Adipocyte (in vitro differentiated cells): ENCODE data around the gene ADCY5.

Experiments
- DNase-seq: peaks from one replicate; pipeline ENCODE4 v3.0.0-alpha.2; 2015; ENCODE audit warnings: low read depth
- H3K27me3 ChIP-seq: replicated peaks from 2 replicates; pipeline ENCODE4 v1.7.0; 2013; ENCODE audit warnings: mild to moderate bottlenecking, low read length, moderate library complexity; ENCODE audit not compliant: control insufficient read depth, insufficient read depth
- H3K36me3 ChIP-seq: 2 replicates; pipeline ENCODE4 v1.7.0; 2013; ENCODE audit warnings: low read length, mild to moderate bottlenecking, moderate library complexity; ENCODE audit not compliant: control insufficient read depth, insufficient read depth, severe bottlenecking
- H3K4me1 ChIP-seq: 2 replicates; pipeline ENCODE4 v1.7.0; 2013; ENCODE audit warnings: mild to moderate bottlenecking, low read length, moderate library complexity; ENCODE audit not compliant: control insufficient read depth, insufficient read depth
- H3K4me3 ChIP-seq: 2 replicates; pipeline ENCODE4 v1.7.0; 2013; ENCODE audit warnings: mild to moderate bottlenecking, low read length, moderate library complexity
- H3K9ac ChIP-seq: 2 replicates; pipeline ENCODE4 v1.7.0; 2013; ENCODE audit warnings: mild to moderate bottlenecking, low read length, moderate library complexity
- H3K9me3 ChIP-seq: 2 replicates; pipeline ENCODE4 v1.7.0; 2013; ENCODE audit warnings: mild to moderate bottlenecking, low read length, moderate library complexity; ENCODE audit not compliant: control insufficient read depth

Gene ADCY5

DNA sequence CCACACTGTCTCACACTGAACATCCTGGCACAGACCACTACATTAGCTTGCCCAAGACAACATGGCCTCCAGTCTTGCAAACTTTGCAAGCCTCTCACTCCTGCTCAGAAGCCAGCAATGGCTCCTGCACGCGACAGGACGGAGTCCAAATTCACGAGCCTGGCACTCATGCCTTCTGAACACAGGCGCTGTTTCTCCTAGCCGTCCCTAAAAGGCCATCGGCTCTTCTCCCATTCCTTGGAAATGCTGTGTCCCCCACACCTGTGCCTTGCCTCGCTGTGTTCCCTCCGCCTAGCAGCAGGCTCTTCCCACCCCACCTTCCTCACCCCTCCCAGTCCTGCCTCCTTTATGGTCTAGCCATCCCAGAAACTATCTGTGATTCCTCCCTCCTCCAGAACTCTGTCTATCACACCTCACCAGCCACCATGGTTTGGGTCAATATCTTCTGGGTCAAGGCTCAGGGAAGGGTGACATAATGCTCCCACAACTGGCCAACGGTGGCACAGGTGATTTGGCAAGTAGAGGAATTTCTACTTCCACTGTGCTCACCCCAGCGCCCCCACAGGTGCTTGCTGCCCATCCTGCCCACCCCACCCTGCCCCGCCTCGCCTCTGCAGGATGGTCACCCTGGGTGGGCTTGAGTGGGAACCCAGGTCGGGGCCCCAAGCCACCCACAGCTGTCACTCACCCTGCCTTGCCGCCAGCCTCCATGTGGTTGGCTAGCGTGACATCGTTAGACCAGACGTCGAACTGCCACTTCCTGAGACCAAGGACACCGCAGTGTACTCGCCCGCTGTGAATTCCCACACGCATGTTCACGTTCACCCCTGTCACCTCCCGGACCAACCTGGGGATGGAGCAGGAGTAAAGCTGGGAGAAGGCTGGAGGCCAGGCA, 120.7 kb downstream of the ADCY5 start:
- peaks cover 12% of the 10 kb centered on the region for H3K4me1 ChIP-seq
- H3K9me3 ChIP-seq, result peaks cover 4% of the 10 kb centered on the region
- peaks cover 78% of the 10 kb centered on the region for H3K27me3 ChIP-seq
- no peak overlapping the region for H3K4me3 ChIP-seq
- no peak for DNase-seq
- no peak overlapping the region for H3K9ac ChIP-seq
- H3K36me3 ChIP-seq, result no peaks in the 10 kb centered on the region

DNA sequence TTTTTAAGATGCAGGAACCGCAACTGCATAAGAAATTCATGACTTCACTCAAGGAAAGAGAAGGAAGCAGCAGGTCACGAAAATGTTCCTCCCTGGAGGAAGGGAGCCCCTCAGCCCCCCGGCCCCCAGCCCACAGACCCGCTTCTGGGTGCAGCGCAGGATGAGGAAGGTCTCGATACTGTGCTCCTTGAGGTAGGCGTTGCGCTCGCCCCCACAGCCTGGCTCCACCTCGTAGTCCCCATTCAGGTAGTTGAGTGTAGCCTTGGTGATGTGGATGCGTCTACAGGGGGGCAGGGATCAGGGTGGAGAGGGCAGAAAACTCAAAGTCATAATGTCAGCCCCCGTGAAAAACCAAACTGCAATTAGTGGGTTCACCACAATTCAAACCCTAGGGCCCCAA, 121.4 kb downstream of the ADCY5 start:
- Histone ChIP-seq H3K4me3 (no peak overlapping the region), H3K36me3 (no peaks in the 10 kb centered on the region), H3K4me1 (peaks cover 12% of the 10 kb centered on the region), H3K9ac (no peak overlapping the region), H3K27me3 (peaks cover 74% of the 10 kb centered on the region), H3K9me3 (no peaks in the 10 kb centered on the region)
- DNase-seq, result no peak

DNA sequence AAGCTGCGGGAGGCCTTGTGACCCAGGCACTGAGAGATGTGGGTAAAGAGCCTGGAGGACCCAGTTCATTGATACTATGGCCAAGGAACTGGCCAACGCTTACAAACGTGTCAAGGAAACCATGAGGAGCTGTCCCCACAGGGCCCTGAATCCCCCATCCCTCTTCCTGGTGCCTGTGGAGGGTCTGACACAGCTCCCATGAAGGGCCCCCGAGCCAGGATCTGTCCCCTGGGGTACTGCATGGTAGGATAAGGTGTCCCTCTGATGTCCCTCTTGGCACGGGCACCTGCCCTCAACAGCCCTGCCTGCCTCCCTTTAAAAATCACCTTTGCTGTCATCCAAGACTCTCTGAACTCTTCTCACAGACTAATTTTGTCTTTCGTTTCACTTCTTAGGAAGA, 122.4 kb downstream of the ADCY5 start:
- Histone ChIP-seq H3K27me3 (peaks cover 76% of the 10 kb centered on the region), H3K4me1 (peaks cover 12% of the 10 kb centered on the region), H3K9me3 (no peaks in the 10 kb centered on the region), H3K4me3 (no peak overlapping the region), H3K9ac (no peak overlapping the region), H3K36me3 (no peaks in the 10 kb centered on the region)
- no peak for DNase-seq

DNA sequence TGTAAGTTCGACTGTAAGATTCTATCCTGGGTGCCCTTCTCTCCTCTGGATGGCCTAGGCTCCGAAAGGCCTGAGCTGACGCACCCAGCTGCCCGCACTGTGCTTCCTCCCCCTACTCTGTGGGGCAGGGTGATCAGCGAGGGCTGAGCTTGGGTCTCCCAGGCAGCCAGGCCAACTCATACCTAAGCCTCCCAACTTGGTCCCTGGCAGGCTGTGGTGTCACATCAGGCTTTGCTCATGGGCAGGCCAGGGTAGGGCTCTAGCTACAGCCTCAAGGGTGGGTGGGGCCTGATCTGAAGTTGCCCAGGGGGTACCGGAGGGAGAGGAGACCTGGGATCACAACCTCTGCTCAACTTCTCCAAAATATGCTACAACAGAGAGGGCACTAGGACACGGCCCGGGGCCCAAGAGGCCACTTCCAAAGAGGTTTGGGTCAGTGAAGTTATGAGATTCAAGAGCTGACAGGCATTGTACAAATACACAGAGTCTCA, 123.1 kb downstream of the ADCY5 start:
- Histone ChIP-seq H3K4me3 (no peak overlapping the region), H3K9ac (no peak overlapping the region), H3K27me3 (peaks cover 77% of the 10 kb centered on the region), H3K36me3 (no peaks in the 10 kb centered on the region), H3K4me1 (peaks cover 12% of the 10 kb centered on the region), H3K9me3 (no peaks in the 10 kb centered on the region)
- DNase-seq, result no peak

DNA sequence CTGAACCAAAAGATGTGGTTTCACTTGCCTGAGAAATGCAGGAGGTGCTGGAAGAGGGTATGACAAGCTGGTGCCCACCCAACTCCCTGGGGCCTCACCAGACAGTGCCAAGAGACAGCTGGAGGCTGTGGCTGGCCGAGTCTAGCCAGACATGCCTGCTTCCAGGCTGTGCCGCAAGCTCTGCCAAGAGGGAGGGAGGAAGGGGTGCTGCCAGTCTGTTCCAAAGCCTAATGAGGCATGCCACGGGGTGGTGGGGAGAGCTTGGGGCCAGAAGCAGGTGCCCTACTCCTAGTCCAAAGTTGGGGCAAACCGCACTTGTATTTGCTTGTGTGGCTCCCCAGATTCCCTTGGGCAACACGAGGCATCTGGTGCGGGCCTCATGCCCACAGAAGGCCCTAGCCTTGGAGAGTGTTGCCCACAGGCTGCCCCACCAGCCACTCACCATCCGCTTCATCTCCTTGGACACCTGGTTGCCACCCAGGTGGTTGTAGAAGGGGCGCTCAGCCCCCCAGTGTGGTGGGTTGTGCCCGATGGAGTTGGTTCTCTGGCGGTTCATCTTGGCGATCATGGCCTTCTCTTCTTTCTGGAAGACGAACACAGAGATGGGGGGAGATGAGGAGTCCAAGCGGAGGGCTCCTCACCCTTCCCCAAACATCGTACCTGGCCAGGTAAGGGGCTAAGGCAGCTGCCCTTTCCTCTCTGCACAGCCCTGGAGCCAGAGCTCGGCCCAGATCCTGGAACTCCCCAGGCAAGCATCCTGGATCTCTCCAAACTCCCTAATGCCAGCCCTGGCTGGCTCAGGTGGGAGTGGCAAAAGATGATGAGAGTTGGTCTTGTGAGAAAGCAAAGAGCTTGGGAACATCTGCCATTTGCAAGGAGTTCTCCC, 123.8 kb downstream of the ADCY5 start:
- Histone ChIP-seq H3K4me1 (peaks cover 5% of the 10 kb centered on the region), H3K4me3 (no peak overlapping the region), H3K27me3 (peaks cover 79% of the 10 kb centered on the region), H3K9me3 (no peaks in the 10 kb centered on the region), H3K36me3 (no peaks in the 10 kb centered on the region), H3K9ac (no peak overlapping the region)
- DNase-seq, result no peak

DNA sequence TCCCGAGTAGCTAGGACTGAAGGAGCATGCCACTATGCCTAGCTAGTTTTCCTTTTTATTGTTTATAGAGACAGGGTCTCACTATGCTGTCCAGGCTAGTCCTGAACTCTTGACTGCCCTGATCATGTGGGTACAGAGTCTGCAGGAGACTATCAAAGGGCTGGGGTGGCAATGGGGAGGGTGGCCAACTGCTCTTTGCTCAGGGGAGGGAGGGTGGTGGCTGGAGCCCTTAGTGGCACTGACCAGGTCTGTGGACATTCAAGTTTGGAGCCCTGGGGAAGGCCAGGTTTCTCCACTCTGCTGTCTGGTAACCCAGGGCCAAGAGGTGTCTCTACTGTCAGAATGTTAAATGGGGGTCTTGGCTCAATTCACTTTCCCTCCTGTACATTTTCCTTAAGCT, 125.1 kb downstream of the ADCY5 start:
- peaks cover 82% of the 10 kb centered on the region for H3K27me3 ChIP-seq
- H3K36me3 ChIP-seq, result no peaks in the 10 kb centered on the region
- no peak for DNase-seq
- no peaks in the 10 kb centered on the region for H3K9me3 ChIP-seq
- H3K4me3 ChIP-seq, result no peak overlapping the region
- no peak overlapping the region for H3K9ac ChIP-seq
- H3K4me1 ChIP-seq, result no peaks in the 10 kb centered on the region

DNA sequence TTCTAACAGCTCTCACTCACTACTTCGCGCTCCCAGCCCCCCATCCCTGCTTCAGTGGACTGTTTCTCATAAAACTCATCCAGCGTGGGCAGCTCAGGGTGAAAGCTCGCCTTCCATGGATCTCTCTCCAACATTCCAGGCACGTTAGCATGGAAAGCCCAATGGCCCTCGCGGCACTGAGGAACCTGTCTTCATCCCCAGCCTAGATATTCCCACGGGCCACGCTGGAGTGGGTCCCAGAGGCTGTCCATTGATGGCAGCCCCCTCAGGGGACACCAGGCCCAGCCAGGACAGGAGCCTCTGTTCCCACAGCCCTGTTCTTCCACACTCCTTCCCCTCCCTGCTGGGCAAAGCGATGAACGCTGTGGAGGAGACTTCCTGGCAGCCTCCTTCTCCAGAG, 126.0 kb downstream of the ADCY5 start:
- Histone ChIP-seq H3K36me3 (no peaks in the 10 kb centered on the region), H3K27me3 (peaks cover 79% of the 10 kb centered on the region), H3K9ac (no peak overlapping the region), H3K4me1 (no peaks in the 10 kb centered on the region), H3K4me3 (no peak overlapping the region), H3K9me3 (no peaks in the 10 kb centered on the region)
- DNase-seq, result no peak

DNA sequence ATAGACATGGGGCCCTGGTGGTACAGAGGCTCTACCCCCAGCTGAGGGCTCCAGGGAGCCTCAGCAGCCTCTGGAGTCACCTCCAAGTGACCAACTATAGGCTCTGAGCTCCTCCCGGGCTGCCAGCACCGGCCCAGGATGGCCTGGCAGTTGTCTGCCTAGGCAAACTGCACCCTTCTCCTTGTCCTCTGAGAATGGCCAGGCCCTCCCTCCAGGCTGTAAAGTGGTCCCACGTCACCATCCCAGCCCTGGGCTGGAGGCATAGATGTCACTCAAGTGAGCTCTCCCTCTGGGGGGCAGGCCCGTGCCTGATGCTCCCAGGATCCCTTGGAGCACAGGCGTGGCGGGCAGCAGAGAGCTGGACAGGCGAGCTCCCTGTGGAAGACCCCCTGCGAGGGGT, 127.1 kb downstream of the ADCY5 start:
- no peaks in the 10 kb centered on the region for H3K36me3 ChIP-seq
- no peak overlapping the region for H3K9ac ChIP-seq
- H3K27me3 ChIP-seq, result peaks cover 71% of the 10 kb centered on the region
- no peaks in the 10 kb centered on the region for H3K9me3 ChIP-seq
- H3K4me3 ChIP-seq, result no peak overlapping the region
- no peak for DNase-seq
- no peaks in the 10 kb centered on the region for H3K4me1 ChIP-seq

DNA sequence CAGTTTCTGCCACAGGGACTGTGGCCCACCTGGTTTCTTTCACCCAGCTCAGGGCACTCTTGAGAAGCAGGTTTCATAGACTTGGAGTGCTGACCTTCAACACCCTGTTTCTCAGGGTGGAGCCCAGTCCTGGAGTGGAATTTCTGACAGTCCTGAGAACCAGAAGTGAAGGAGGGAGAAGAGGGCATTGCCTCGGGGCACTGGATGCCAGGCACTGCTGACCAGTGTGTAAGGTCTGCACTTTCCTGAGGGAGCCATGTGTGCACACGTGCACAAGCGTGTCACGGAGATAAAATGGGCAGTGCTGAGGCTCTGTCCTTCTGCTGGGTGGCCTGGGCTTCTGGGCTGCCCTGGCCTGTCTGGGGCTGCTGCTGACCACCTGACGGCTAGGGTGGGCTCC, 128.7 kb downstream of the ADCY5 start:
- DNase-seq, result no peak

DNA sequence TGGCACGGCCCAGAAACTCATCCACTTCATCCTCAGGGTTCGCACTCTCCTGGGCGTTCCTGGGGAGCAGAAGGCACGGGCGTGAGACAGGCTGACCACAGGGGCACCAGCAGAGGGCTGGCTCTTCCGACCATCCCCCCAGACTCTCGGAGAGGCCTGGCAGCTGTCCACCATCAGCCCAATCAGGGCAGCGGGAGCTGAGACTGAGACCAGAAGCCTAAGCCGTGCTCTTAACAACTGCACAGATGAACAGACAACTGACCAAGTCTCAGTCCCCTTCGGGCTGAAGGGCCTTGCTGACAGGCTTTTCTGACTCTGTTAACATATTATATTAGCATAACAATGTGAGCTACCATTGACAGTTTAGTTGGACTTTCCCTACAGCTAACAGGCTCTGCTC, 129.1 kb downstream of the ADCY5 start:
- Histone ChIP-seq H3K4me3 (no peak overlapping the region), H3K36me3 (no peaks in the 10 kb centered on the region), H3K9me3 (no peaks in the 10 kb centered on the region), H3K27me3 (peaks cover 72% of the 10 kb centered on the region), H3K9ac (no peak overlapping the region), H3K4me1 (no peaks in the 10 kb centered on the region)
- DNase-seq, result no peak

More for the DNA sequence above, 128.7 kb downstream of the ADCY5 start:
- Histone ChIP-seq H3K4me1 (no peaks in the 10 kb centered on the region), H3K9me3 (no peaks in the 10 kb centered on the region), H3K4me3 (no peak overlapping the region), H3K9ac (no peak overlapping the region), H3K36me3 (no peaks in the 10 kb centered on the region), H3K27me3 (peaks cover 72% of the 10 kb centered on the region)

DNA sequence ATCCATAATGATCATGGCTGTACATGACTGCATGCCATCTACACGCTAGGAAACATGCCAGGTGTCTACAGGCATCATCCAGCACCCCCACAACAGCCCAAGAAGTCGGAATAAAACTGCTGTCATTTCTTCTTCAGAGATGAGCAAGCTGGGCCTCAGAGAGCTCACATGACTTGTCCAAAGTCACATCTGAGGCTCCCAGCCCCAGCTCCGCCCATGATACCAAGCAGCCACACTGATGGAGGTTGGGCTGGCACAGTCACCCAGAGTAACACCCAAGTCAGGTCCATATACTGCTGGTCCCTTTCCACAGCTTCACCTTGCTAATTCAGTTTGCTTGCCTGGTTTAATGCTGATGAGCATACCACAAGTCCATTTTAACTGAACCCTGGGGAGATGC, 130.5 kb downstream of the ADCY5 start:
- no peak overlapping the region for H3K9ac ChIP-seq
- no peak for DNase-seq
- peaks cover 72% of the 10 kb centered on the region for H3K27me3 ChIP-seq

More for the DNA sequence above, 130.5 kb downstream of the ADCY5 start:
- Histone ChIP-seq H3K9me3 (no peaks in the 10 kb centered on the region), H3K36me3 (no peaks in the 10 kb centered on the region), H3K4me1 (no peaks in the 10 kb centered on the region), H3K4me3 (no peak overlapping the region)
